Liver (tissue), 9 donors: ENCODE results near the gene TSPAN17. TPM values are rescaled to one million over a fixed set of nuclear protein-coding genes. Genes with fewer than 3 reads are reported as not detected.

Experiments
- DNase-seq: peaks from one replicate; pipeline ENCODE4 v3.0.0-alpha.2; 2017; ENCODE audit warnings: low spot score
- H3K27ac ChIP-seq, 2 donors: one replicate each; pipeline ENCODE4 v1.7.0; 2013; ENCODE audit warnings: inconsistent platforms in 2 of 2, low read length in 2 of 2, control low read depth in 1 of 2, low read depth in 1 of 2, mild to moderate bottlenecking in 1 of 2
- H3K27me3 ChIP-seq, 4 donors: one replicate each; pipeline versions ENCODE4 v1.6.1 to v1.7.0; 2013; ENCODE audit warnings: low read length in 3 of 4, inconsistent platforms in 1 of 4, mild to moderate bottlenecking in 1 of 4, moderate library complexity in 1 of 4; ENCODE audit not compliant: control insufficient read depth in 4 of 4, insufficient read depth in 4 of 4
- H3K36me3 ChIP-seq, 4 donors: one replicate each; pipeline versions ENCODE4 v1.6.1 to v1.7.0; 2013; ENCODE audit warnings: low read length in 3 of 4, mild to moderate bottlenecking in 3 of 4, low read depth in 1 of 4, moderate library complexity in 1 of 4; ENCODE audit not compliant: control insufficient read depth in 4 of 4, insufficient read depth in 3 of 4
- H3K4me1 ChIP-seq, 4 donors: one replicate each; pipeline versions ENCODE4 v1.6.1 to v1.7.0; 2013; ENCODE audit warnings: low read length in 3 of 4, mild to moderate bottlenecking in 3 of 4, moderate library complexity in 1 of 4; ENCODE audit not compliant: control insufficient read depth in 4 of 4, insufficient read depth in 4 of 4
- H3K4me3 ChIP-seq, 3 donors: one replicate each; pipeline versions ENCODE4 v1.6.1 to v1.7.0; 2013; ENCODE audit warnings: low read length in 3 of 3, control low read depth in 1 of 3, low read depth in 1 of 3, mild to moderate bottlenecking in 1 of 3
- H3K9ac ChIP-seq, 2 donors: one replicate each; pipeline ENCODE4 v1.7.0; 2013; ENCODE audit warnings: low read length in 2 of 2, mild to moderate bottlenecking in 2 of 2, moderate library complexity in 2 of 2, control low read depth in 1 of 2, low read depth in 1 of 2
- H3K9me3 ChIP-seq, 4 donors: one replicate each; pipeline versions ENCODE4 v1.6.1 to v1.7.0; 2013; ENCODE audit warnings: low read length in 3 of 4; ENCODE audit not compliant: control insufficient read depth in 4 of 4
- ATF3 ChIP-seq: IDR thresholded peaks from 2 replicates; pipeline ENCODE4 v1.6.1; 2016; ENCODE audit warnings: antibody characterized with exemption
- CTCF ChIP-seq: fragments of 150-350 bp; IDR thresholded peaks from 2 replicates; pipeline ENCODE4 v1.5.1; 2017; ENCODE audit warnings: improper control_type of control experiment, low read depth, low read length; ENCODE audit not compliant: missing input control
- EGR1 ChIP-seq, 2 donors: IDR thresholded peaks; 2 replicates each; pipeline ENCODE4 v1.6.1; 2016 to 2018; ENCODE audit warnings: antibody characterized with exemption in 2 of 2, low read depth in 2 of 2
- FOXA2 ChIP-seq: IDR thresholded peaks from 2 replicates; pipeline ENCODE4 v1.6.1; 2016; ENCODE audit warnings: antibody characterized with exemption
- HNF4A ChIP-seq, 2 donors: conservative IDR thresholded peaks; 2 replicates each; pipeline ENCODE4 v1.6.1; 2016; ENCODE audit warnings: antibody characterized with exemption in 2 of 2, mild to moderate bottlenecking in 2 of 2
- RXRA ChIP-seq, 2 donors: IDR thresholded peaks; 2 replicates each; pipeline ENCODE4 v1.6.1; 2017 to 2018; ENCODE audit warnings: antibody characterized with exemption in 2 of 2, mild to moderate bottlenecking in 1 of 2
- SP1 ChIP-seq: IDR thresholded peaks from 2 replicates; pipeline ENCODE4 v1.6.1; 2018; ENCODE audit warnings: antibody characterized with exemption, mild to moderate bottlenecking
- TAF1 ChIP-seq: conservative IDR thresholded peaks from 2 replicates; pipeline ENCODE4 v1.6.1; 2016; ENCODE audit warnings: antibody characterized with exemption, mild to moderate bottlenecking
- YY1 ChIP-seq: IDR thresholded peaks from 2 replicates; pipeline ENCODE4 v1.6.1; 2016; ENCODE audit warnings: antibody characterized with exemption, mild to moderate bottlenecking
- ZBTB33 ChIP-seq: IDR thresholded peaks from 2 replicates; pipeline ENCODE4 v1.6.1; 2016; ENCODE audit warnings: antibody characterized with exemption
- WGBS: extraction: QIAGEN DNeasy Blood & Tissue Kit; methylation state at CpG from one replicate; pipeline ENCODE4 v1.1.7; 2013; 5-methylcytosine and 5-hydroxymethylcytosine counted together
- polyA plus RNA-seq, 2 donors: library from polyadenylated mRNA; stranded (reverse) in 1 of 2; unstranded in 1 of 2; fragments of 200-250 nt in 1 of 2; fragments of >200 nt in 1 of 2; fragmentation: Nextera tagmentation in 1 of 2; extraction: Ambion mirVana in 1 of 2; gene quantifications; one replicate each; pipeline versions ENCODE4 v1.2.1 to v1.2.3, GENCODE V29; 2013 to 2015
- total RNA-seq, 2 donors: library from RNA; depleted of rRNA; stranded (reverse); fragments of >200 nt; gene quantifications; one replicate each; pipeline ENCODE4 v1.2.3, GENCODE V29; 2014
- TF ChIP-seq, protein P1 (sequence below): IDR thresholded peaks from 2 replicates; pipeline ENCODE4 v1.6.1; 2016; ENCODE audit warnings: antibody characterized with exemption, mild to moderate bottlenecking
- donor health status: healthy.
- donor health status: healthy.
- donor health status: healthy.
- donor health status: healthy.
- donor health status: healthy.

The TSPAN17 gene
- total and polyA plus RNA-seq, 4 donors: 5.7 to 43.4 (median 16.2) TPM

DNA sequence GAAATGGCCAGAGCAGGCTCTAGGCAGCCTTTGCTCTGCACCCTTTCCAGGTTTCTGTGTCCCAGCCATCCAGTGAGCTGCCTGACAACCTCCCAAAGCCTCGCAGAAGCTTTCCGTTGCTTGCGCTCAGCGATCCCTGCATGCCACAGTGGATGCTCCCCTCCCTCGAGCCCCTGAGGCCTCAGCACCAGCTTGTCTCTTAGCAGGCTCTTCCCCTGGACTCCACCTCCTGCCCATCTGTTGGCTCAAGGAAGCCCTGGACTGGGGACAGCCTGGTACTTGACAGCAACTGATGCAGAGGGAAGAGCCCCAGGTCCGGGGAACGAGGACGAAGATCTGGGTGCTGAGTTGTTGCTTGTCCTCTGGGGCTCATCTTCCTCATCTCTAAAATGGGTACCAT is 23.2 kb downstream of the TSPAN17 start:
- DNase-seq: no peak
- Histone ChIP-seq H3K27me3 (peaks cover 0 to 2% (median 0%) of the 10 kb centered on the region in 4 donors), H3K9me3 (no peaks in the 10 kb centered on the region), H3K4me1 (no peaks in the 10 kb centered on the region), H3K4me3 (no peak overlapping the region), H3K27ac (no peak overlapping the region), H3K9ac (no peak overlapping the region), H3K36me3 (no peaks in the 10 kb centered on the region)
- TF ChIP-seq ATF3 (no peak), ZBTB33 (no peak)
- TF ChIP-seq, protein P1, sequence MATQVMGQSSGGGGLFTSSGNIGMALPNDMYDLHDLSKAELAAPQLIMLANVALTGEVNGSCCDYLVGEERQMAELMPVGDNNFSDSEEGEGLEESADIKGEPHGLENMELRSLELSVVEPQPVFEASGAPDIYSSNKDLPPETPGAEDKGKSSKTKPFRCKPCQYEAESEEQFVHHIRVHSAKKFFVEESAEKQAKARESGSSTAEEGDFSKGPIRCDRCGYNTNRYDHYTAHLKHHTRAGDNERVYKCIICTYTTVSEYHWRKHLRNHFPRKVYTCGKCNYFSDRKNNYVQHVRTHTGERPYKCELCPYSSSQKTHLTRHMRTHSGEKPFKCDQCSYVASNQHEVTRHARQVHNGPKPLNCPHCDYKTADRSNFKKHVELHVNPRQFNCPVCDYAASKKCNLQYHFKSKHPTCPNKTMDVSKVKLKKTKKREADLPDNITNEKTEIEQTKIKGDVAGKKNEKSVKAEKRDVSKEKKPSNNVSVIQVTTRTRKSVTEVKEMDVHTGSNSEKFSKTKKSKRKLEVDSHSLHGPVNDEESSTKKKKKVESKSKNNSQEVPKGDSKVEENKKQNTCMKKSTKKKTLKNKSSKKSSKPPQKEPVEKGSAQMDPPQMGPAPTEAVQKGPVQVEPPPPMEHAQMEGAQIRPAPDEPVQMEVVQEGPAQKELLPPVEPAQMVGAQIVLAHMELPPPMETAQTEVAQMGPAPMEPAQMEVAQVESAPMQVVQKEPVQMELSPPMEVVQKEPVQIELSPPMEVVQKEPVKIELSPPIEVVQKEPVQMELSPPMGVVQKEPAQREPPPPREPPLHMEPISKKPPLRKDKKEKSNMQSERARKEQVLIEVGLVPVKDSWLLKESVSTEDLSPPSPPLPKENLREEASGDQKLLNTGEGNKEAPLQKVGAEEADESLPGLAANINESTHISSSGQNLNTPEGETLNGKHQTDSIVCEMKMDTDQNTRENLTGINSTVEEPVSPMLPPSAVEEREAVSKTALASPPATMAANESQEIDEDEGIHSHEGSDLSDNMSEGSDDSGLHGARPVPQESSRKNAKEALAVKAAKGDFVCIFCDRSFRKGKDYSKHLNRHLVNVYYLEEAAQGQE: no peak
- WGBS: 80% methylated on average over 8 of the region's 8 CpGs

DNA sequence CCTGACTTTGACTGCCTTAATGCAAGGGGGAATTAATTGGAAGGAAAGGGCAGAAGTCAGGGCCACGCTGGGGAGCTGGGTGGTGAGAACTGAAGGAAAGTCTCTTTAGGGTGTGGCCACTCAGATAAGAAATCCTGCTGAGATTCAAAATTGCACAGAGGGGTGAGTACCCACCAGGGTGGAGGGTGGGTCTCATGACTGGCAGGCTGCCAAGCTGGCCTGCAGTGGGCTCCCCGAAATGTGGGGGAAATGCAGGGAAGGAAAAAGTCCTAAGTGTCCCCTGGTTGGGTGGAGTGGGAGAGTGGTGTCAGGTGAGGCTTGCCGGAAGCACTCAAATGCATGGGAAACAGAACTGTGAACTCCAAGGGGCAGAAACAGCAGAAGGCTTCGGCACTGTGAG is 24.1 kb downstream of the TSPAN17 start:
- Histone ChIP-seq H3K27ac (no peak overlapping the region), H3K36me3 (no peaks in the 10 kb centered on the region), H3K9me3 (no peaks in the 10 kb centered on the region), H3K4me3 (no peak overlapping the region), H3K4me1 (no peaks in the 10 kb centered on the region), H3K27me3 (peaks cover 0 to 2% (median 0%) of the 10 kb centered on the region in 4 donors), H3K9ac (no peak overlapping the region)
- WGBS: 80% methylated on average over 4 of the region's 4 CpGs
- TF ChIP-seq TAF1: no peak
- TF ChIP-seq HNF4A (conservative IDR thresholded peaks at IDR 0.05): no peak
- no peak for TF ChIP-seq RXRA (IDR thresholded peaks at IDR 0.05)
- no peak for TF ChIP-seq CTCF
- no peak for TF ChIP-seq FOXA2
- no peak for TF ChIP-seq EGR1 (IDR thresholded peaks at IDR 0.05; ENCODE audit: low read depth in 2 of 2)
- TF ChIP-seq SP1: no peak
- no peak for TF ChIP-seq YY1
- TF ChIP-seq ATF3: no peak
- TF ChIP-seq, protein P1: no peak
- no peak for DNase-seq
